GM12878 (cell line): ENCODE data around the gene SLC24A4. TPM values are rescaled to one million over a fixed set of nuclear protein-coding genes. Genes with fewer than 3 reads are reported as not detected.

Experiments used
- ATF7 ChIP-seq: fragments of 450-650 bp; IDR thresholded peaks from 2 replicates; pipeline ENCODE4 v1.6.1; 2016; ENCODE audit warnings: low read depth, mild to moderate bottlenecking
- BCL11A ChIP-seq: IDR thresholded peaks from 2 replicates; pipeline ENCODE4 v1.6.1; 2011; ENCODE audit warnings: low read depth, low read length
- CEBPB ChIP-seq, 2 experiments: fragments of 150-350 bp in 1 of 2; IDR thresholded peaks; 2 replicates each; pipeline ENCODE4 v1.6.1; 2012 to 2014; ENCODE audit warnings: low read depth in 2 of 2, low read length in 2 of 2, borderline replicate concordance in 1 of 2, inconsistent platforms in 1 of 2
- CHD1 ChIP-seq: IDR thresholded peaks from 2 replicates; pipeline ENCODE4 v1.6.1; 2012; ENCODE audit warnings: low read depth, low read length, improper control_type of control experiment
- DPF2 ChIP-seq: fragments of 450-650 bp; IDR thresholded peaks from 2 replicates; pipeline ENCODE4 v1.6.1; 2017; ENCODE audit warnings: mild to moderate bottlenecking
- ETV6 ChIP-seq, 2 experiments: fragments of 450-650 bp in 1 of 2; IDR thresholded peaks in 1 of 2; conservative IDR thresholded peaks in 1 of 2; 2 replicates each; pipeline ENCODE4 v1.6.1; 2014; ENCODE audit warnings: antibody characterized with exemption in 1 of 2, borderline replicate concordance in 1 of 2, low read depth in 1 of 2, mild to moderate bottlenecking in 1 of 2, moderate library complexity in 1 of 2
- EZH2 ChIP-seq: IDR thresholded peaks from 2 replicates; pipeline ENCODE4 v1.6.1; 2012; ENCODE audit warnings: low read depth, mild to moderate bottlenecking, control low read depth, inconsistent platforms, low read length, borderline replicate concordance; ENCODE audit not compliant: control insufficient read depth
- MTA3 ChIP-seq: IDR thresholded peaks from 2 replicates; pipeline ENCODE4 v1.6.1; 2012; ENCODE audit warnings: low read length, inconsistent platforms, borderline replicate concordance
- MYB ChIP-seq: fragments of 150-350 bp; IDR thresholded peaks from 2 replicates; pipeline ENCODE4 v1.6.1; 2014; ENCODE audit warnings: mild to moderate bottlenecking, low read depth, low read length, borderline replicate concordance
- MYC ChIP-seq: IDR thresholded peaks from 2 replicates; pipeline ENCODE4 v1.6.1; 2011; ENCODE audit warnings: mild to moderate bottlenecking, low read length, moderate library complexity, inconsistent platforms; ENCODE audit not compliant: insufficient read depth, insufficient replicate concordance, insufficient read length, severe bottlenecking
- PAX8 ChIP-seq: fragments of 450-650 bp; IDR thresholded peaks from 2 replicates; pipeline ENCODE4 v1.6.1; 2017; ENCODE audit warnings: mild to moderate bottlenecking, moderate library complexity
- POLR2A ChIP-seq: IDR thresholded peaks from 2 replicates; pipeline ENCODE4 v1.6.1; 2011; ENCODE audit warnings: low read depth, mild to moderate bottlenecking, low read length
- RBBP5 ChIP-seq: fragments of 200-600 bp; sonication (generic); conservative IDR thresholded peaks from 2 replicates; pipeline ENCODE4 v1.6.1; 2016
- RELA ChIP-seq: fragments of 450-650 bp; IDR thresholded peaks from 2 replicates; pipeline ENCODE4 v1.8.0; 2014; ENCODE audit warnings: borderline replicate concordance; ENCODE audit not compliant: partially characterized antibody
- RUNX3 ChIP-seq: IDR thresholded peaks from 2 replicates; pipeline ENCODE4 v1.6.1; 2012; ENCODE audit warnings: low read length, inconsistent platforms
- SMARCA5 ChIP-seq: fragments of 450-650 bp; IDR thresholded peaks from 2 replicates; pipeline ENCODE4 v1.6.1; 2017; ENCODE audit warnings: mild to moderate bottlenecking
- SP1 ChIP-seq: IDR thresholded peaks from one replicate; pipeline ENCODE4 v1.6.1; 2011; ENCODE audit warnings: low read depth, low read length
- SPI1 ChIP-seq: IDR thresholded peaks from 2 replicates; pipeline ENCODE4 v1.6.1; 2011; ENCODE audit warnings: low read depth, mild to moderate bottlenecking, low read length, moderate library complexity, borderline replicate concordance; ENCODE audit not compliant: insufficient read depth
- SRF ChIP-seq, 2 experiments: IDR thresholded peaks; 2 replicates each; pipeline ENCODE4 v1.6.1; 2011; ENCODE audit warnings: low read depth in 2 of 2, low read length in 2 of 2, mild to moderate bottlenecking in 1 of 2, moderate library complexity in 1 of 2
- YY1 ChIP-seq: IDR thresholded peaks from 2 replicates; pipeline ENCODE4 v1.6.1; 2011; ENCODE audit warnings: low read depth, mild to moderate bottlenecking, low read length
- ZNF217 ChIP-seq: fragments of 450-650 bp; IDR thresholded peaks from 2 replicates; pipeline ENCODE4 v1.6.1; 2017; ENCODE audit warnings: antibody characterized with exemption, mild to moderate bottlenecking
- ZNF622 ChIP-seq: fragments of 450-650 bp; IDR thresholded peaks from 2 replicates; pipeline ENCODE4 v1.6.1; 2017; ENCODE audit warnings: mild to moderate bottlenecking, inconsistent platforms
- ZNF687 ChIP-seq: fragments of 450-650 bp; IDR thresholded peaks from 2 replicates; pipeline ENCODE4 v1.6.1; 2017; ENCODE audit warnings: mild to moderate bottlenecking, moderate library complexity
- polyA plus RNA-seq, 11 experiments: library from polyadenylated mRNA; depleted of rRNA in 4 of 11; unstranded in 6 of 11; stranded (reverse) in 5 of 11; fragments of >200 nt; fragmentation: Nextera tagmentation in 4 of 11; fragmentation: Illumina TruSeq in 1 of 11; extraction: Ambion mirVana in 4 of 11; extraction: Trizol in 1 of 11; gene quantifications; 1 replicate in 1 of 11; 2 replicates in 10 of 11; pipeline versions ENCODE4 v1.2.1 to v1.2.3, GENCODE V29; 2011 to 2016; ENCODE audit warnings: inconsistent platforms in 2 of 11, missing spikeins in 2 of 11, low read depth in 1 of 11
- total RNA-seq, 4 experiments: library from RNA; depleted of rRNA in 3 of 4; stranded (reverse); fragments of >200 nt in 3 of 4; fragmentation: Illumina TruSeq in 1 of 4; extraction: Trizol in 1 of 4; gene quantifications; 2 replicates each; pipeline versions ENCODE4 v1.2.1 to v1.2.3, GENCODE V29; 2013 to 2021
- TF ChIP-seq, protein P1 (sequence below): fragments of 450-650 bp; IDR thresholded peaks from 2 replicates; pipeline ENCODE4 v1.6.1; 2016; ENCODE audit warnings: mild to moderate bottlenecking
- TF ChIP-seq, protein P2 (sequence below): IDR thresholded peaks from 2 replicates; pipeline ENCODE4 v1.6.1; 2011; ENCODE audit warnings: borderline replicate concordance, low read depth, mild to moderate bottlenecking, moderate library complexity, low read length; ENCODE audit not compliant: insufficient read depth, poor library complexity, severe bottlenecking

Gene SLC24A4
- total and polyA plus RNA-seq, 10 of the 15 experiments (the other 5 are each of a cell fraction or from before 2014, with no cell fraction given) = under 0.01 to 0.46 (median 0.04) TPM; not detected in 5

GRCh38 chr14:92460916-92461579, 138.1 kb downstream of the SLC24A4 start (continued):
- TF ChIP-seq SP1 = no peak
- TF ChIP-seq, protein P1, sequence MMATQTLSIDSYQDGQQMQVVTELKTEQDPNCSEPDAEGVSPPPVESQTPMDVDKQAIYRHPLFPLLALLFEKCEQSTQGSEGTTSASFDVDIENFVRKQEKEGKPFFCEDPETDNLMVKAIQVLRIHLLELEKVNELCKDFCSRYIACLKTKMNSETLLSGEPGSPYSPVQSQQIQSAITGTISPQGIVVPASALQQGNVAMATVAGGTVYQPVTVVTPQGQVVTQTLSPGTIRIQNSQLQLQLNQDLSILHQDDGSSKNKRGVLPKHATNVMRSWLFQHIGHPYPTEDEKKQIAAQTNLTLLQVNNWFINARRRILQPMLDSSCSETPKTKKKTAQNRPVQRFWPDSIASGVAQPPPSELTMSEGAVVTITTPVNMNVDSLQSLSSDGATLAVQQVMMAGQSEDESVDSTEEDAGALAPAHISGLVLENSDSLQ = no peak
- no peak for TF ChIP-seq BCL11A
- peak; percentile 20; the same call in 1 of the 2 replicates for TF ChIP-seq RUNX3
- TF ChIP-seq ETV6 (conservative IDR thresholded peaks at IDR 0.05 in 1 of 2, IDR thresholded peaks at IDR 0.05 in 1 of 2; ENCODE audit: borderline replicate concordance in 1 of 2, low read depth in 1 of 2) = peak in 1 of 2 experiments; percentile 79; a peak in 2 of 4 replicates
- no peak for TF ChIP-seq MYC
- no peak for TF ChIP-seq MTA3
- TF ChIP-seq SRF (IDR thresholded peaks at IDR 0.05; ENCODE audit: low read depth in 2 of 2, low read length in 2 of 2) = no peak
- no peak for TF ChIP-seq POLR2A
- TF ChIP-seq RELA = peak; percentile 64
- TF ChIP-seq PAX8 = no peak
- no peak for TF ChIP-seq YY1
- TF ChIP-seq CEBPB (IDR thresholded peaks at IDR 0.05; ENCODE audit: borderline replicate concordance in 1 of 2, low read depth in 2 of 2, low read length in 2 of 2) = no peak
- TF ChIP-seq RBBP5 = no peak
- no peak for TF ChIP-seq ZNF217
- TF ChIP-seq ZNF687 = peak; percentile 35; the same call in 1 of the 2 replicates
- no peak for TF ChIP-seq EZH2
- TF ChIP-seq SPI1 = peak; percentile 66
- TF ChIP-seq DPF2 = peak; percentile 42; the same call in 1 of the 2 replicates
- TF ChIP-seq, protein P2, sequence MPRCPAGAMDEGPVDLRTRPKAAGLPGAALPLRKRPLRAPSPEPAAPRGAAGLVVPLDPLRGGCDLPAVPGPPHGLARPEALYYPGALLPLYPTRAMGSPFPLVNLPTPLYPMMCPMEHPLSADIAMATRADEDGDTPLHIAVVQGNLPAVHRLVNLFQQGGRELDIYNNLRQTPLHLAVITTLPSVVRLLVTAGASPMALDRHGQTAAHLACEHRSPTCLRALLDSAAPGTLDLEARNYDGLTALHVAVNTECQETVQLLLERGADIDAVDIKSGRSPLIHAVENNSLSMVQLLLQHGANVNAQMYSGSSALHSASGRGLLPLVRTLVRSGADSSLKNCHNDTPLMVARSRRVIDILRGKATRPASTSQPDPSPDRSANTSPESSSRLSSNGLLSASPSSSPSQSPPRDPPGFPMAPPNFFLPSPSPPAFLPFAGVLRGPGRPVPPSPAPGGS = no peak
- no peak for TF ChIP-seq CHD1
- TF ChIP-seq ZNF622 = no peak
- TF ChIP-seq ATF7 = 0 out of 2 replicates have a peak, but pooled peaks have one; percentile 24
- no peak for TF ChIP-seq MYB
- no peak for TF ChIP-seq SMARCA5
